Common myeloid progenitor, CD34-positive (primary cell): ENCODE results near the gene GRID1.

Experiments used
- CTCF ChIA-PET: fragments of 350-600 bp; sonication (Branson Sonifier 250); formaldehyde crosslinking; loops from one replicate; lab custom pipeline; 2021; ENCODE audit warnings: antibody characterized with exemption; lab: Charles Lee
- POLR2A ChIA-PET: fragments of 350-600 bp; sonication (Branson Sonifier 250); formaldehyde crosslinking; loops from one replicate; lab custom pipeline; 2021; ENCODE audit warnings: antibody characterized with exemption; lab: Charles Lee
- DNase-seq, 3 donors: peaks; one replicate each; pipeline versions ENCODE4 v3.0.0 to v3.0.0-alpha.2; 2013
- H3K27ac ChIP-seq, 2 experiments: 1 replicate in 1 of 2; 2 replicates in 1 of 2; pipeline ENCODE4 v1.7.0; 2013; ENCODE audit warnings: inconsistent platforms in 2 of 2, low read length in 2 of 2, mild to moderate bottlenecking in 2 of 2, low read depth in 1 of 2, moderate library complexity in 1 of 2; ENCODE audit not compliant: severe bottlenecking in 2 of 2, insufficient read depth in 1 of 2, poor library complexity in 1 of 2
- H3K27me3 ChIP-seq, 5 experiments: replicated peaks in 2 of 5; 1 replicate in 3 of 5; 2 replicates in 2 of 5; pipeline versions ENCODE4 v1.6.1 to v1.7.0; 2013; ENCODE audit warnings: low read length in 4 of 5, mild to moderate bottlenecking in 2 of 5, moderate library complexity in 2 of 5, inconsistent platforms in 1 of 5; ENCODE audit not compliant: insufficient read depth in 5 of 5, control insufficient read depth in 4 of 5
- H3K36me3 ChIP-seq, 4 experiments: 1 replicate in 2 of 4; 2 replicates in 2 of 4; pipeline versions ENCODE4 v1.6.1 to v1.7.0; 2013; ENCODE audit warnings: low read length in 3 of 4, control low read depth in 1 of 4, mild to moderate bottlenecking in 1 of 4; ENCODE audit not compliant: control insufficient read depth in 4 of 4, insufficient read depth in 4 of 4
- H3K4me1 ChIP-seq, 4 experiments: 1 replicate in 3 of 4; 2 replicates in 1 of 4; pipeline versions ENCODE4 v1.6.1 to v1.7.1; 2013; ENCODE audit warnings: low read length in 3 of 4, mild to moderate bottlenecking in 3 of 4, control low read depth in 1 of 4, inconsistent platforms in 1 of 4, moderate library complexity in 1 of 4; ENCODE audit not compliant: control insufficient read depth in 4 of 4, insufficient read depth in 4 of 4; ENCODE audit errors: control extremely low read depth in 1 of 4
- H3K4me3 ChIP-seq, 7 experiments: 1 replicate in 4 of 7; 2 replicates in 3 of 7; pipeline versions ENCODE4 v1.5.1 to v1.7.0; 2013; ENCODE audit warnings: mild to moderate bottlenecking in 7 of 7, low read length in 6 of 7, moderate library complexity in 6 of 7, inconsistent platforms in 2 of 7, low read depth in 2 of 7, control low read depth in 1 of 7; ENCODE audit not compliant: insufficient read depth in 4 of 7, control insufficient read depth in 1 of 7; ENCODE audit errors: extremely low read depth in 1 of 7
- H3K9me3 ChIP-seq, 5 experiments: 1 replicate in 4 of 5; 2 replicates in 1 of 5; pipeline versions ENCODE4 v1.6.1 to v1.7.1; 2013; ENCODE audit warnings: low read length in 4 of 5, mild to moderate bottlenecking in 2 of 5, inconsistent platforms in 1 of 5, low read depth in 1 of 5, moderate library complexity in 1 of 5; ENCODE audit not compliant: control insufficient read depth in 4 of 5, insufficient read depth in 2 of 5; ENCODE audit errors: control extremely low read depth in 1 of 5
- WGBS: methylation state at CpG from one replicate; pipeline ENCODE4 v1.1.5; 2013; ENCODE audit not compliant: insufficient coverage; 5-methylcytosine and 5-hydroxymethylcytosine counted together

Gene GRID1

GRCh38 chr10:86334488-86335085 is 32.0 kb downstream of the GRID1 start:
- Histone ChIP-seq H3K27me3 (peaks cover 0 to 11% (median 0%) of the 10 kb centered on the region in 5 experiments), H3K4me3 (no peak overlapping the region), H3K27ac (no peak overlapping the region), H3K4me1 (no peaks in the 10 kb centered on the region), H3K9me3 (no peaks in the 10 kb centered on the region), H3K36me3 (no peaks in the 10 kb centered on the region)
- whole genome bisulfite sequencing: 60% methylated on average over 2 of the region's 4 CpGs
- DNase-seq: no peak
- ChIA-PET CTCF (no interaction called here), POLR2A (no interaction called here)

GRCh38 chr10:86333826-86334487 is 32.6 kb downstream of the GRID1 start:
- ChIA-PET POLR2A (no interaction called here), CTCF (no interaction called here)
- DNase-seq: no peak
- peaks cover 0 to 11% (median 0%) of the 10 kb centered on the region in 5 experiments for H3K27me3 ChIP-seq
- H3K36me3 ChIP-seq: no peaks in the 10 kb centered on the region
- H3K27ac ChIP-seq: no peak overlapping the region
- WGBS: 88% methylated on average over 4 of the region's 7 CpGs
- no peaks in the 10 kb centered on the region for H3K4me1 ChIP-seq
- H3K9me3 ChIP-seq: no peaks in the 10 kb centered on the region
- H3K4me3 ChIP-seq: no peak overlapping the region

GRCh38 chr10:86331861-86332260 is 34.7 kb downstream of the GRID1 start:
- WGBS: 97% methylated on average over 5 of the region's 8 CpGs
- CTCF ChIA-PET: no interaction called here

GRCh38 chr10:86330778-86331763 is 35.5 kb downstream of the GRID1 start:
- CTCF ChIA-PET: interaction anchor here (0.8 to 0.9 kb wide), 2 partner anchors 10 to 14 kb away, joined by 3 read pairs; no protein-coding TSS in a partner anchor
- Histone ChIP-seq H3K36me3 (no peaks in the 10 kb centered on the region), H3K9me3 (no peaks in the 10 kb centered on the region), H3K4me1 (no peaks in the 10 kb centered on the region), H3K27ac (no peak overlapping the region), H3K4me3 (no peak overlapping the region), H3K27me3 (peaks cover 0 to 10% (median 0%) of the 10 kb centered on the region in 5 experiments)
- POLR2A ChIA-PET: interaction anchor here (0.6 kb wide), 1 partner anchor 125 kb away, joined by 4 read pairs; no protein-coding TSS in a partner anchor
- 95% methylated on average over 7 of the region's 10 CpGs for WGBS
- no peak for DNase-seq

More at GRCh38 chr10:86331861-86332260, 34.7 kb downstream of the GRID1 start:
- no peaks in the 10 kb centered on the region for H3K9me3 ChIP-seq
- POLR2A ChIA-PET: interaction anchor here (0.6 kb wide), 1 partner anchor 125 kb away, joined by 4 read pairs; no protein-coding TSS in a partner anchor
- no peak overlapping the region for H3K27ac ChIP-seq
- no peak for DNase-seq
- H3K4me3 ChIP-seq: no peak overlapping the region
- H3K4me1 ChIP-seq: no peaks in the 10 kb centered on the region
- no peaks in the 10 kb centered on the region for H3K36me3 ChIP-seq
- peaks cover 0 to 11% (median 0%) of the 10 kb centered on the region in 5 experiments for H3K27me3 ChIP-seq

GRCh38 chr10:86329896-86330680 is 36.5 kb downstream of the GRID1 start:
- no peak for DNase-seq
- CTCF ChIA-PET: interaction anchor here (0.8 to 0.9 kb wide), 2 partner anchors 11 to 15 kb away, joined by 3 read pairs; no protein-coding TSS in a partner anchor
- 91% methylated on average over 11 of the region's 16 CpGs for WGBS
- Histone ChIP-seq H3K27me3 (peaks cover 0 to 5% (median 2%) of the 10 kb centered on the region in 5 experiments), H3K4me1 (no peaks in the 10 kb centered on the region), H3K36me3 (no peaks in the 10 kb centered on the region), H3K27ac (no peak overlapping the region), H3K4me3 (no peak overlapping the region), H3K9me3 (no peaks in the 10 kb centered on the region)
- POLR2A ChIA-PET: no interaction called here

- no peaks in the 10 kb centered on the region for H3K4me1 ChIP-seq
- ChIA-PET CTCF (no interaction called here), POLR2A (no interaction called here)
- WGBS: 99% methylated on average over 5 of the region's 7 CpGs
- H3K9me3 ChIP-seq: no peaks in the 10 kb centered on the region
- H3K27me3 ChIP-seq: peaks cover 0 to 2% (median 0%) of the 10 kb centered on the region in 5 experiments
- H3K36me3 ChIP-seq: no peaks in the 10 kb centered on the region
- H3K27ac ChIP-seq: no peak overlapping the region
- no peak for DNase-seq
- no peak overlapping the region for H3K4me3 ChIP-seq
Measured at GRCh38 chr10:86329093-86329710, 37.4 kb downstream of the GRID1 start.
